Thymus (tissue), 11 donors: Measurements from ENCODE around the gene TMEM269. TPM values are rescaled to one million over a fixed set of nuclear protein-coding genes. Genes with fewer than 3 reads are reported as not detected.

Experiments used
- DNase-seq, 9 donors: peaks; one replicate each; pipeline ENCODE4 v3.0.0-alpha.2; 2013; ENCODE audit warnings: low spot score in 9 of 9, low read depth in 6 of 9, missing footprints in 1 of 9
- H3K27ac ChIP-seq, 2 donors: one replicate each; pipeline ENCODE4 v1.5.1; 2013; ENCODE audit warnings: control low read depth in 1 of 2, low read depth in 1 of 2, low read length in 1 of 2, mild to moderate bottlenecking in 1 of 2, moderate library complexity in 1 of 2
- H3K27me3 ChIP-seq, 2 donors: one replicate each; pipeline ENCODE4 v1.5.1; 2013; ENCODE audit warnings: low read length in 1 of 2; ENCODE audit not compliant: control insufficient read depth in 2 of 2, insufficient read depth in 1 of 2
- H3K36me3 ChIP-seq, 2 donors: one replicate each; pipeline ENCODE4 v1.5.1; 2013; ENCODE audit warnings: low read length in 1 of 2, mild to moderate bottlenecking in 1 of 2, moderate library complexity in 1 of 2; ENCODE audit not compliant: control insufficient read depth in 2 of 2, insufficient read depth in 2 of 2
- H3K4me1 ChIP-seq, 2 donors: one replicate each; pipeline ENCODE4 v1.5.1; 2013; ENCODE audit warnings: low read length in 2 of 2; ENCODE audit not compliant: control insufficient read depth in 2 of 2, insufficient read depth in 2 of 2
- H3K4me3 ChIP-seq, 2 donors: one replicate each; pipeline ENCODE4 v1.5.1; 2013; ENCODE audit warnings: low read length in 2 of 2, control low read depth in 1 of 2, mild to moderate bottlenecking in 1 of 2
- H3K9me3 ChIP-seq, 2 donors: one replicate each; pipeline ENCODE4 v1.5.1; 2013; ENCODE audit warnings: low read length in 1 of 2, mild to moderate bottlenecking in 1 of 2; ENCODE audit not compliant: control insufficient read depth in 2 of 2, insufficient read depth in 1 of 2
- WGBS: extraction: QIAGEN DNeasy Blood & Tissue Kit; methylation state at CpG from one replicate; pipeline ENCODE4 v1.1.7; 2013; 5-methylcytosine and 5-hydroxymethylcytosine counted together
- polyA plus RNA-seq: library from polyadenylated mRNA; stranded (reverse); fragments of 200-250 nt; gene quantifications from one replicate; pipeline ENCODE4 v1.2.3, GENCODE V29; 2013
- total RNA-seq: library from RNA; stranded (reverse); fragments of 120-200 nt; gene quantifications from one replicate; pipeline ENCODE4 v1.2.4, GENCODE V29; 2013
- donor health status: healthy.

The TMEM269 gene
- total and polyA plus RNA-seq, 2 donors, result 0.05 to 0.32 TPM

DNA sequence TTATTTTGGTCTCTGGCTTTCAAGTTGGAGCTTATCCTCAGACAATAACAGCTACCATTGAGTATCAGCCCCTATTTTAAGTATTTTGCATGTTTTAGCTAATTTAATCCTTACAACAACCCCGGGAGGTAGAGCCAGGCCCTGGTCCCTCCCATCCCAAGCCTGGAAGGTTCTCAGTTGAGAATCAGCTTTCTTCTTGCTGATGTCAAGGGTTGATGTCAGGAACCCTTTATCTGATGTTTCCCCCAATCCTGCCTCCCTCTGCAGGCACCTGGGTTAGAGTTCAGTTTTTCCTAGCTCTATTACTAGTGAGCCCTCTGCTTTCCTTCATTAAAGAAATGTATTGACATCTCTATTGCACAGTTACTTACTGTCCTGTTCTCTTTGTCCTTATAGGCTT is 36.0 kb downstream of the TMEM269 start:
- H3K36me3 ChIP-seq, result peaks cover 0 to 2% of the 10 kb centered on the region in 2 donors
- no peak for DNase-seq
- H3K27me3 ChIP-seq, result no peaks in the 10 kb centered on the region
- no peak overlapping the region for H3K4me3 ChIP-seq
- no peaks in the 10 kb centered on the region for H3K9me3 ChIP-seq
- WGBS, result 95% methylated on average over 1 of the region's 1 CpG
- H3K27ac ChIP-seq, result no peak overlapping the region
- peaks cover 0 to 12% of the 10 kb centered on the region in 2 donors for H3K4me1 ChIP-seq

DNA sequence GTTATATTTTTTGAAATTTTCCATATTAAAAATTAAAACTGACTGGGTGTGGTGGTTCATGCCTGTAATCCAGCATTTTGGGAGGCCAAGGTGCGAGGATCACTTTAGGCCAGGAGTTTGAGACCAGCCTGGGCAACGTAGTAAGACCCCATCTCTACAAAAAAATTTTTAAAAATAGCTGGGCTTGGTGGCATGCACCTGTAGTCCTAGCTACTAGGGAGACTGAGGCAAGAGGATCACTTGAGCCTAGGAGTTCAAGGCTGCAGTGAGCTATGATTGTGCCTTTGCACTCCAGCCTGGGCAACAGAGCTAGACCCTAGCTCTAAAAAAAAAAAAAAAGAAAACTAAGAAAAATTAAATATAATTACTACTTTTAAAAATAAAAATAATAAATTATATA is 36.9 kb downstream of the TMEM269 start:
- Histone ChIP-seq H3K27ac (no peak overlapping the region), H3K9me3 (no peaks in the 10 kb centered on the region), H3K4me3 (no peak overlapping the region), H3K36me3 (no peaks in the 10 kb centered on the region), H3K4me1 (peaks cover 0 to 3% of the 10 kb centered on the region in 2 donors), H3K27me3 (no peaks in the 10 kb centered on the region)
- 98% methylated on average over 2 of the region's 2 CpGs for WGBS
- no peak for DNase-seq

DNA sequence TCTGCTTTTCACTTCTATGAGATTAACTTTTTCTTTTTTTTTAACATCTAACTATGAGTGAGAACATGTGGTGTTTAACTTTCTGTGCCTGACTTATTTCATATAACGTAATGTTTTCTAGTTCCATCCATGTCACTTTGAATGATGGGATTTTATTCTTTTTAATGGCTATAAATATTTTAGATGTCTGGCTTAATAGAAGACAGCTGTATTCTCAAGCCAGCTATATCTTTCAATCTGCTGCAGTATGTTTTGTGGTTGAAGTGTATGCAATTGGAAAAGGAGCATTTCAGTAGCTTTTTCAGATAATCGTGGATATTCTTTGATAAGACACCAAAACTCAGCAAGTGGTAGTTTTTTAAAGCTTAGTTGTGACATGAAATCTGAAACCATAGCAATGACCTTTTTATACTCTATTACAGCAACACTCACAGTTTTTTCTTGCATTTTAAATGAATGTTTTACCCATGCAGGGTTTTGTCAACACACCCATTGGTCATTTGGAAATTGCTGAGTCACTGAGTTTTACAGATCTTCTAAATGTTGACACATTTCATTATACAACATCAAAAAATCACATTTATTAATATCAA is 38.1 kb downstream of the TMEM269 start:
- H3K4me3 ChIP-seq, result no peak overlapping the region
- DNase-seq, result no peak
- WGBS, result 87% methylated on average over 2 of the region's 2 CpGs

DNA sequence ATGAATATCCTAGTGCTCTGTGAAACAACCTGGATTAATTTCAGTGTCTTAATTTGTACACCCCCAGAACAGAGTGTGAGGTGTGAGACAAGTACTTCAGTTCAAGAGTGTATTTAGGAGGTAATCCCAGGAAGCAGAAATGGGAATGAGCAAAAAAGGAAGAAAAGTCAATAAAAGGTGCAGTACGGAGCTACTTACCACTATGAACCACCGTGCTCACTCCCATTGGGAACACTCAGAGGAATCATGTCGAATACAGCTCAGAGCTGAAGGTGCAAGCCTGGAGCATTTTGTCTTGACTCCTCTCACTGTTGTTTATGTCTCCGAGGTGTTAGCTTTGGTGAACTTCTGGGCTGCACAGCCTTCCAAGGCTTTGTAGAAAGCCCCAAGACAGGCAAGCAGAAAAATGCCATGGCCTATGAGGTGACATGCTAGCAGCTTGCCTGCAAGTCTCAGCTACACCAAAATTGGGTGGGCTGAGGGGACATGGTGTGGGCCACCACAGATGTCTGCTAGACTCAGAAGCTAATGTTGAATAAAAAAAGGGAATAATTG is 39.8 kb downstream of the TMEM269 start:
- Histone ChIP-seq H3K27me3 (no peaks in the 10 kb centered on the region), H3K4me1 (no peaks in the 10 kb centered on the region), H3K27ac (no peak overlapping the region), H3K36me3 (no peaks in the 10 kb centered on the region), H3K9me3 (no peaks in the 10 kb centered on the region), H3K4me3 (no peak overlapping the region)
- DNase-seq, result no peak
- 97% methylated on average over 4 of the region's 4 CpGs for WGBS

More for the DNA sequence above, 38.1 kb downstream of the TMEM269 start:
- no peaks in the 10 kb centered on the region for H3K9me3 ChIP-seq
- no peaks in the 10 kb centered on the region for H3K36me3 ChIP-seq
- H3K27ac ChIP-seq, result no peak overlapping the region
- no peaks in the 10 kb centered on the region for H3K4me1 ChIP-seq
- no peaks in the 10 kb centered on the region for H3K27me3 ChIP-seq

DNA sequence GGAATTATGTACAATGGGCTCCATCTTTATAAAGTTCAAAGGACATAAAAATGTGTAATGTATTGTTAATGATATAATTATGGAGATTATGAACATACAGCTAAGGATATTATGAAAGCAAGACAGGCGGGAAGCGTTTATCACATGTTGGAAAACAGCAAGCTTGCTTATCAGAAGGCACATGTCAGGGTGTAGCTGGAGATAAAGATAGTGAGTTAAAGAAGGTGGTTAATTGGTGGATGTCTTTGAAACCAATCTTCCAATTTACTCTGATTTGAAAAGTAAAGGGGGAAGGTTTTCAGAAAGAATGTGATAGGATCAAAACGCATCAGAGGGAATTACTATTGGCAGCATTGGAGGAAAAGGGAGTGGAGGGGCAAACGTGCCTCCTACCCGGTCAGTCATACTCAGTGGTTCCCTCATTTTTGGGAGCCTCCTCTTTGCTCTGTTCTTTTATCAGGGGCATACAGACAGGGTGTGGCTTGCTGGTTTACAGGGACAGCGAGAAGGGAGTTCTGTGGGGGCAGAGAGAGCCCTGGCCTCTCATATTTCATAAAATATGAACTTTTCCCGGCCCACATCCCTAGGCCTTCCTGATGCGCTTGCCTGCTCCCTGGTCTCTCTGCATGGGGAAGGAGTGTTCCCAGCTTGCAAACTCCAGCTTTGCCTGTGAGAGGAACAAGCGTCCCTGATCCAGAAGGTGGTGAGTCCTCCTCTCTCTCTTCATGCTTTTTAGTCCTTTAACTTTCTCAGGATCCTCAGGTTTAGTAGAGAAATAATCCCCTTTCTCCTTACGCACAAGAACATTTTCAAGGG is 40.5 kb downstream of the TMEM269 start:
- 98% methylated on average over 10 of the region's 10 CpGs for WGBS
- no peak for DNase-seq
- Histone ChIP-seq H3K27me3 (no peaks in the 10 kb centered on the region), H3K27ac (no peak overlapping the region), H3K36me3 (no peaks in the 10 kb centered on the region), H3K4me3 (no peak overlapping the region), H3K9me3 (no peaks in the 10 kb centered on the region), H3K4me1 (no peaks in the 10 kb centered on the region)

DNA sequence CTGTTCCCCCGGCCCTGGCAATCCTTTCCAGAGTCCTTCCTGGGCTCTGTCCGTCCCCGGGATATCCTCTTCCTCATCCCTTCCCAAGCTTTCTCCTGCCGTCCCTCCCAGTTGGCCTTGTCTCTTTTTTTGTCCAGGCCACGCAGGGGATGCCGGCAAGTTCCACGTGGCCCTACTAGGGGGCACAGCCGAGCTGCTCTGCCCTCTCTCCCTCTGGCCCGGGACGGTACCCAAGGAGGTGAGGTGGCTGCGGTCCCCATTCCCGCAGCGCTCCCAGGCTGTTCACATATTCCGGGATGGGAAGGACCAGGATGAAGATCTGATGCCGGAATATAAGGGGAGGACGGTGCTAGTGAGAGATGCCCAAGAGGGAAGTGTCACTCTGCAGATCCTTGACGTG is 45.8 kb downstream of the TMEM269 start:
- no peaks in the 10 kb centered on the region for H3K9me3 ChIP-seq
- WGBS, result 98% methylated on average over 17 of the region's 17 CpGs
- H3K27ac ChIP-seq, result no peak overlapping the region
- no peaks in the 10 kb centered on the region for H3K4me1 ChIP-seq
- no peaks in the 10 kb centered on the region for H3K27me3 ChIP-seq
- no peak for DNase-seq
- H3K36me3 ChIP-seq, result no peaks in the 10 kb centered on the region
- H3K4me3 ChIP-seq, result no peak overlapping the region

DNA sequence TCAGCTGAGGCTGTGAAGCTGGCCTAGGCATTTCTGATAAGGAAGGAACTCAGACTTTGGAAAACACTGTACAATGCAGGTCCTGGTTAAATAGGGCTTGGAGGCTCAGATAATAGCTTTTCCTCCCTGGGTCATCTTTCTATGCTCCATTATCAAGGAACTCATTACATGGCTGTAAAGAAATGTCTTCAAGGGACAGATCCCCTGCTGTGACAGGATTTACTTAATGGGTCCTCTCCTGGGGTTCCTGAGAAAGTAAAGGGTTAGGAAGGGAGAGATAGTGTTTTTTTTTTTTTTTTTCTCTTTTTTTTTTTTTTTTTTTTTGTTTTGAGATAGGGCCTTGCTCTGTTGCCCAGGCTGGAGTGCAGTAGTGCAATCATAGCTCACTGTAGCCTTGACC is 46.5 kb downstream of the TMEM269 start:
- H3K4me3 ChIP-seq, result no peak overlapping the region
- no peaks in the 10 kb centered on the region for H3K9me3 ChIP-seq
- no peaks in the 10 kb centered on the region for H3K36me3 ChIP-seq

DNA sequence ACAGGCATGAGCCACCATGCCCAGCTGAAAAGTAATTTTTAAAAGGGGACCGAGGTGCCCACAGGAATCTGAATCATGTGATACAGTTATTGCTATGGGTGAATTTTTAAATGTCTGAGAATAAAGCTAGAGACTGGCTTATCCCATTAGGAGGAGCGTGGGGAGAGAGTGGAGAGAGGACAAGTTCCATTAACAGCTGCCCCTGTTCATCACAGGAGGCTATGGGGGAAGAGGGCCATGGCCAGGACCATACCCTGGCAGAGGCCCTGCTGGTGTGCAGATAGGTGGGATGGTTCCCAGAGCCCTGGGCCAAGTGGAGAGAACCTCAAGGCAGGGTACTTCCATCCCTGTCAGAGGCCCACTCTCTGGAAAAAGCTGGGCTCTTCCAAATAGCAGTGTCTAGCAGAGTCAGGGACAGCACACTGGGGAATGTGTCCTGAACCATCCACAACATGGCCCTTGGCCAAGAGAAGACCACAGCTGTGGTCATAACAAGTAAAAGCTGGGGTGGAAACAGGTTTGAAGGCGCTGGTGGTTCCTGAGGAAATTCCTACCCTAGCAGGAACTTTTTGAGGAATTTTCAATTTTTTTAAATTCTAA is 48.0 kb downstream of the TMEM269 start:
- no peaks in the 10 kb centered on the region for H3K9me3 ChIP-seq
- H3K27me3 ChIP-seq, result no peaks in the 10 kb centered on the region
- no peak for DNase-seq
- WGBS, result 96% methylated on average over 3 of the region's 3 CpGs
- no peak overlapping the region for H3K27ac ChIP-seq
- no peaks in the 10 kb centered on the region for H3K4me1 ChIP-seq
- no peaks in the 10 kb centered on the region for H3K36me3 ChIP-seq
- no peak overlapping the region for H3K4me3 ChIP-seq

More for the DNA sequence above, 46.5 kb downstream of the TMEM269 start:
- DNase-seq, result no peak
- no peaks in the 10 kb centered on the region for H3K4me1 ChIP-seq
- H3K27me3 ChIP-seq, result no peaks in the 10 kb centered on the region
- no peak overlapping the region for H3K27ac ChIP-seq

DNA sequence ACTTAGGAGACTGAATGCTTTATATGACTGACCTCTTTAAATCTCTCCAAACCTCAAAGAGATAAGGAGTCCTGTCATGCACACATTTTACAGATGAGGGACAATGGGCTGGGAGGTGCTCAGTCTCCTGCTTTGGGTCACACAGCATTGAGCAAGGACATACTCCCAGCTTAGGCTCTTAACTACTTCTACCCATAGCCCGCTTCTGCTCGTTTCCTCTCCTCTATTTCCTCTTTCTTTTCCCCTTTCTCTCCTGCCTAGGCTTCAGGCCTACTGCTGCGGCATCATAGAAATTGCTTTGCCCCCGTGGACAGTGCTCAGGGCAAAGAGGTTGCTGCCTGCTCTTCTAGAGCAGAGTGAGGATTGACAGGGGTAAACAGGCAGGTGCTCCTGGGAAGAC is 49.2 kb downstream of the TMEM269 start:
- DNase-seq, result no peak

More for the DNA sequence above, 49.2 kb downstream of the TMEM269 start:
- 94% methylated on average over 4 of the region's 4 CpGs for WGBS
- H3K4me3 ChIP-seq, result no peak overlapping the region
- no peaks in the 10 kb centered on the region for H3K27me3 ChIP-seq
- H3K9me3 ChIP-seq, result no peaks in the 10 kb centered on the region
- no peaks in the 10 kb centered on the region for H3K36me3 ChIP-seq
- H3K4me1 ChIP-seq, result no peaks in the 10 kb centered on the region
- no peak overlapping the region for H3K27ac ChIP-seq
